SK-N-MC (cell line): ENCODE results near the gene ITGA1.

Experiments used
- DNase-seq: peaks from one replicate; pipeline ENCODE4 v3.0.0-alpha.2; 2011; ENCODE audit warnings: low read depth, low spot score
- H3K27ac ChIP-seq: fragments of 200-600 bp; sonication (generic); 2 replicates; pipeline ENCODE4 v1.5.1; 2016; ENCODE audit warnings: mixed run types
- H3K36me3 ChIP-seq: fragments of 200-600 bp; sonication (generic); 2 replicates; pipeline ENCODE4 v1.6.1; 2017; ENCODE audit warnings: antibody characterized with exemption, low read length, mixed read lengths; ENCODE audit not compliant: insufficient read depth
- H3K4me3 ChIP-seq: fragments of 200-600 bp; sonication (generic); 2 replicates; pipeline ENCODE4 v1.5.1; 2016
- H3K9ac ChIP-seq: fragments of 200-600 bp; sonication (generic); 2 replicates; pipeline ENCODE4 v1.8.0; 2017; ENCODE audit warnings: mixed run types, mixed read lengths; ENCODE audit not compliant: insufficient read length
- H3K9me3 ChIP-seq: fragments of 200-600 bp; sonication (generic); 2 replicates; pipeline ENCODE4 v1.6.1; 2017; ENCODE audit warnings: low read depth, mild to moderate bottlenecking, antibody characterized with exemption, low read length, moderate library complexity, mixed read lengths
- EZH2 ChIP-seq: fragments of 200-600 bp; sonication (generic); IDR thresholded peaks from one replicate; pipeline ENCODE4 v1.6.1; 2017; ENCODE audit warnings: antibody characterized with exemption
- FOXP2 ChIP-seq: optimal IDR thresholded peaks from 2 replicates; pipeline ENCODE3; 2011; ENCODE audit warnings: mild to moderate bottlenecking, moderate library complexity; ENCODE audit not compliant: insufficient read depth; ENCODE audit errors: extremely low read length, control extremely low read depth
- POLR2AphosphoS5 ChIP-seq: IDR thresholded peaks from 2 replicates; pipeline ENCODE4 v1.6.1; 2012; ENCODE audit warnings: mild to moderate bottlenecking, low read depth, low read length, borderline replicate concordance

Gene ITGA1

GRCh38 chr5:52876456-52876855 lies 88.7 kb downstream of the ITGA1 start:
- H3K9ac ChIP-seq, result no peak overlapping the region
- H3K4me3 ChIP-seq, result no peak overlapping the region
- H3K27ac ChIP-seq, result no peak overlapping the region
- no peak for DNase-seq
- H3K9me3 ChIP-seq, result no peaks in the 10 kb centered on the region
- TF ChIP-seq EZH2 (no peak), FOXP2 (no peak), POLR2AphosphoS5 (no peak)
- H3K36me3 ChIP-seq, result no peaks in the 10 kb centered on the region

GRCh38 chr5:52878656-52879055 lies 90.9 kb downstream of the ITGA1 start:
- no peak overlapping the region for H3K9ac ChIP-seq
- no peaks in the 10 kb centered on the region for H3K9me3 ChIP-seq
- no peak for DNase-seq
- no peak overlapping the region for H3K4me3 ChIP-seq
- H3K36me3 ChIP-seq, result no peaks in the 10 kb centered on the region
- H3K27ac ChIP-seq, result no peak overlapping the region
- TF ChIP-seq FOXP2 (no peak), POLR2AphosphoS5 (no peak), EZH2 (no peak)

- no peaks in the 10 kb centered on the region for H3K9me3 ChIP-seq
- no peak overlapping the region for H3K4me3 ChIP-seq
- DNase-seq, result no peak
- H3K27ac ChIP-seq, result no peak overlapping the region
- H3K9ac ChIP-seq, result no peak overlapping the region
- TF ChIP-seq EZH2 (no peak), POLR2AphosphoS5 (no peak), FOXP2 (no peak)
- H3K36me3 ChIP-seq, result no peaks in the 10 kb centered on the region
These were observed 92.8 kb downstream of the ITGA1 start for GRCh38 chr5:52880541-52880940.

- no peak overlapping the region for H3K9ac ChIP-seq
- H3K9me3 ChIP-seq, result no peaks in the 10 kb centered on the region
- H3K36me3 ChIP-seq, result no peaks in the 10 kb centered on the region
- H3K4me3 ChIP-seq, result no peak overlapping the region
- H3K27ac ChIP-seq, result no peak overlapping the region
- TF ChIP-seq POLR2AphosphoS5, result no peak
- no peak for TF ChIP-seq FOXP2
- TF ChIP-seq EZH2, result no peak
- no peak for DNase-seq
These were observed 93.8 kb downstream of the ITGA1 start for GRCh38 chr5:52881468-52881867.

GRCh38 chr5:52883110-52883509 lies 95.4 kb downstream of the ITGA1 start:
- H3K9ac ChIP-seq, result no peak overlapping the region
- no peaks in the 10 kb centered on the region for H3K9me3 ChIP-seq
- no peak for DNase-seq
- no peaks in the 10 kb centered on the region for H3K36me3 ChIP-seq
- peak overlapping the region; percentile 62 for H3K27ac ChIP-seq
- H3K4me3 ChIP-seq, result peak overlapping the region; percentile 6
- TF ChIP-seq FOXP2 (no peak), EZH2 (no peak), POLR2AphosphoS5 (no peak)

- no peak overlapping the region for H3K27ac ChIP-seq
- no peak for DNase-seq
- no peak overlapping the region for H3K4me3 ChIP-seq
- no peak overlapping the region for H3K9ac ChIP-seq
- H3K36me3 ChIP-seq, result no peaks in the 10 kb centered on the region
- no peak for TF ChIP-seq EZH2
- no peak for TF ChIP-seq POLR2AphosphoS5
- no peak for TF ChIP-seq FOXP2
- no peaks in the 10 kb centered on the region for H3K9me3 ChIP-seq
These were observed 96.7 kb downstream of the ITGA1 start for GRCh38 chr5:52884453-52884852.

GRCh38 chr5:52885614-52886013 lies 97.9 kb downstream of the ITGA1 start:
- no peak for TF ChIP-seq EZH2
- TF ChIP-seq POLR2AphosphoS5, result no peak
- no peak for TF ChIP-seq FOXP2
- no peak for DNase-seq
- H3K36me3 ChIP-seq, result no peaks in the 10 kb centered on the region
- no peak overlapping the region for H3K9ac ChIP-seq
- no peaks in the 10 kb centered on the region for H3K9me3 ChIP-seq
- H3K4me3 ChIP-seq, result no peak overlapping the region
- no peak overlapping the region for H3K27ac ChIP-seq

- TF ChIP-seq EZH2 (no peak), POLR2AphosphoS5 (no peak), FOXP2 (no peak)
- Histone ChIP-seq H3K4me3 (no peak overlapping the region), H3K9ac (no peak overlapping the region), H3K36me3 (no peaks in the 10 kb centered on the region), H3K27ac (no peak overlapping the region), H3K9me3 (no peaks in the 10 kb centered on the region)
- no peak for DNase-seq
These were observed 98.5 kb downstream of the ITGA1 start for GRCh38 chr5:52886206-52886605.

- H3K4me3 ChIP-seq, result no peak overlapping the region
- no peaks in the 10 kb centered on the region for H3K36me3 ChIP-seq
- H3K27ac ChIP-seq, result no peak overlapping the region
- no peak overlapping the region for H3K9ac ChIP-seq
- no peak for TF ChIP-seq EZH2
- no peak for TF ChIP-seq FOXP2
- TF ChIP-seq POLR2AphosphoS5, result no peak
- H3K9me3 ChIP-seq, result no peaks in the 10 kb centered on the region
- no peak for DNase-seq
These were observed 99.3 kb downstream of the ITGA1 start for GRCh38 chr5:52887066-52887465.

- Histone ChIP-seq H3K36me3 (no peaks in the 10 kb centered on the region), H3K9me3 (no peaks in the 10 kb centered on the region), H3K27ac (no peak overlapping the region), H3K9ac (no peak overlapping the region), H3K4me3 (no peak overlapping the region)
- TF ChIP-seq POLR2AphosphoS5 (no peak), EZH2 (no peak), FOXP2 (no peak)
- no peak for DNase-seq
These were observed 100.6 kb downstream of the ITGA1 start for GRCh38 chr5:52888363-52888762.
